Measurements from ENCODE around the gene PAK1.

- TF ChIP-seq CTCF (IDR thresholded peaks at IDR 0.05) = no peak
- TF ChIP-seq POLR2AphosphoS5 (IDR thresholded peaks at IDR 0.05) = no peak
- no peak for TF ChIP-seq POLR2A (IDR thresholded peaks at IDR 0.05)
- TF ChIP-seq EP300 (IDR thresholded peaks at IDR 0.05) = no peak
Measured at GRCh38 chr11:77424644-77425043, 49.2 kb downstream of the PAK1 start.
